Cerebellar nuclear complex (tissue), 1 donor: ENCODE results near the gene UBE2G1.

Experiments
- DNase-seq, 2 experiments: peaks; one replicate each; lab custom pipeline; 2025; lab: John Stamatoyannopoulos, UW

UBE2G1 gene

DNA sequence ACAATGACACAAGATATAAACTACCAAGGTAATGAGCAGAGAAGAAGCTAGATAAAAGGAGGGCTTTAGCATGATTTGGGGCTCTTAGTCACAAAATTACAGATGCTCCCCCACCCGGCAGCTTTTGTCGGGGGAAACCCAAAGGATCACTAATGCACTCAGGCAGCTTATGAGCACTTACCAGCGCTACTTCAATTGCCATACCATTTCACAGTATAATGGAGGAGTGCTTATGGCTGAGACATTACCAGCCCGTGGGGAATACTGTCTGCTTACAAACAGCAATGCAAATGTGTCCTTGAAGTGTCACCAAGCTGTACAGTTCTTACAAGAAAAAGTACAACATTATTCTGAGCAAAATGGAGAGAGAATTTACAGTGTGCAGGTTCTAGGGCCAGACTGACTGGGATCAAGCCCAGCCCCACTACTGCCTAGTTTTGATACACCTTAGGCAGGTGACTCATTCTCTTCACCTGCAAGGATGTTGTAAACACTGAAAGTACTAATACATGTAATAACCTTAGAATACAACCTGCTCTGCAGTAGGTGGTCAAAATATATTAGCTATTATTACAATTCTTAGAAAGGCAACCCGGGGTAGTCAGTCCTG is 119.0 kb downstream of the UBE2G1 start:
- no peak for DNase-seq

DNA sequence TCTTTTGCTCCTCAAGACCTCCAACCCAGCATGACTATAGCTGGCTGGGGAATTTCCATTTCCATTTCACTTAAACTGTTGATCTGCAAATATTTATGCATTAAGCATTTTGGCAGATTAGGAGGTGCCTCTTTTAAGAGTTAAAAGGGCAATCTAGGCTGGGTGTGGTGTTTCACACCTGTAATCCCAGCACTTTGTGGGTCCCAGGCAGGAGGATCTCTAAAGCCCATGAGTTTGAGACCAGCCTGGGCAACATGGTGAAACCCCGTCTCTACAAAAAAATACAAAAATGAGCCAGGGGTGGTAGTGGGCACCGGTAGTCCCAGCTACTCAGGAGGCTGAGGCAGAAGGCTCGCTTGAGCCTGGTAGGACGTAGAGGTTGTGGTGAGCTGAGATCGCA is 119.8 kb downstream of the UBE2G1 start:
- no peak for DNase-seq

DNA sequence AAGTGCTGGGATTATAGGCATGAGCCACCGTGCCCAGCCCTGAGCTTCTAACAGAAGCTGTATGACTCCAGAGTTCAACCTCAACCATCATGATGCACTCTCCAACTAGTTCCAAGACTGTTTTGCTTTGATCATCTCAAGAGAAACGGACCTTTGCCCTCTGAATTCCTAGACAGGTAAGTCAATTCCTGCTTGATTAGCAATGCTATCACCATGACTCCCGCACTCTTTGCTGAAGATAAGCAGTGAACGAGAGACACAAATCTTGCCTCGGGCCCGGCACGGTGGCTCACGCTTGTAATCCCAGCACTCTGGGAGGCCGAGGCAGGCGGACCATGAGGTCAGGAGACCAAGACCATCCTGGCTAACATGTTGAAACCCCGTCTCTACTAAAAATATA is 124.9 kb downstream of the UBE2G1 start:
- DNase-seq = no peak

DNA sequence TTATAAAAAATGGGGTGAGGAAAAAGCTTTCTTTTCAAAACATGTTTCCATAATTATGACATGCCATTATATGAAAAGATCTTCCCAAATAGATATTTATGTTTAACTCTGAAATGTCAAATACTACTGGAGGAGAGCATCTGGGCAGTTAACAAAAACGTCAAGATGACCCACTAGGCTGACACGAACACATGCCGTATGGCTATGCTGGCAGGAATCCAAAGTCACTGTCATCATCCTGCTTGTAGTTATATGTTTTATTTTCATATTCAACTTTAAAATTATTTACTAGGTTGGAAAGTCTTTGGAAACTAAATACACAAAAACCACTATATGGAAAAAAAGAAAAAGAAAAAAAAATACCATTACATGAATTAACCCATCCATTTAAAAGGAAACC is 130.0 kb downstream of the UBE2G1 start:
- no peak for DNase-seq

- no peak for DNase-seq
Observed at GRCh38 chr17:4235372-4236279, 130.8 kb downstream of the UBE2G1 start.

DNA sequence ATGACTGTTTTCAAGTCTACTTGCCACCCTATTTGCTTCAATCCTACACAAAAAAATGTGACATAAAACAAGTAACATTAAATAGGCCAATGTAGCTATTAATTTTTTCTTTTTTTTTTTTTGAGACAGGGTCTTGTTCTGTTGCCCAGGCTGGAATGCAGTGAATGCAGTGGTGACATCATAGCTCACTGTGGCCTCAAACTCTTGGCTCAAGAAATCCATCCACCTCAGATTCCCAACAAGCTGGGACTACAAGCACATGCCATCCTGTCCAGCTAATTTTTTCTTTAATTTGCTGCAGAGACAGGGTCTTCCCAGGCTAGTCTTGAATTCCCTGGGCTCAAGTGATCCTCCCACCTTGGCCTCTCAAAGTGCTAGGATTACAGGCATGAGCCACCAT is 132.1 kb downstream of the UBE2G1 start:
- DNase-seq = no peak

DNA sequence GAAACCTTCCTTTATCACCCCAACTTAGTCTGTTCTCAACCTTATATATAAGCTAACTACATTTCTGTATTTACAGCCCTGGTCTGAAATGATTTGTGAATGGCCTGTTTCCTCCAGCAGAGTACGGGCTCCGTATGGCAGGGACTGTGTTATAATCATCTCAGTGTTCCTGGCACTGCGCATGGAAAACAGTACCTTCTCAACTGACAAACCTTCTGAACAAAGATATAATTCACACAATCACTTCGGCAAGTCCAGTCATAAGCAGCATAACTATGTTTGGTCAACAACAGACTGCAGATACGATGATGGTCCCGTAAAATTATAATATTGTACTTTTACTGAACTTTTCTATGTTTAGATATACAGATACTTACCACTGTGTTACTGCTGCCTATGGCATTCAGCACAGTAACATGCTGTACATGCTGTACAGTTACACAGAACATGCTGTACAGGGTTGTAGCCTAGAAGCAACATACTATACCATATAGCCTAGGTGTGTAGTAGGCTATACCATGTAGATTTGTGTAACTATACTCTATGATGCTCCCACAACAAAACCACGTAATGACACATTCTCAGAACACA is 132.7 kb downstream of the UBE2G1 start:
- DNase-seq = no peak

- no peak for DNase-seq
Observed at GRCh38 chr17:4232168-4232813, 134.2 kb downstream of the UBE2G1 start.

DNA sequence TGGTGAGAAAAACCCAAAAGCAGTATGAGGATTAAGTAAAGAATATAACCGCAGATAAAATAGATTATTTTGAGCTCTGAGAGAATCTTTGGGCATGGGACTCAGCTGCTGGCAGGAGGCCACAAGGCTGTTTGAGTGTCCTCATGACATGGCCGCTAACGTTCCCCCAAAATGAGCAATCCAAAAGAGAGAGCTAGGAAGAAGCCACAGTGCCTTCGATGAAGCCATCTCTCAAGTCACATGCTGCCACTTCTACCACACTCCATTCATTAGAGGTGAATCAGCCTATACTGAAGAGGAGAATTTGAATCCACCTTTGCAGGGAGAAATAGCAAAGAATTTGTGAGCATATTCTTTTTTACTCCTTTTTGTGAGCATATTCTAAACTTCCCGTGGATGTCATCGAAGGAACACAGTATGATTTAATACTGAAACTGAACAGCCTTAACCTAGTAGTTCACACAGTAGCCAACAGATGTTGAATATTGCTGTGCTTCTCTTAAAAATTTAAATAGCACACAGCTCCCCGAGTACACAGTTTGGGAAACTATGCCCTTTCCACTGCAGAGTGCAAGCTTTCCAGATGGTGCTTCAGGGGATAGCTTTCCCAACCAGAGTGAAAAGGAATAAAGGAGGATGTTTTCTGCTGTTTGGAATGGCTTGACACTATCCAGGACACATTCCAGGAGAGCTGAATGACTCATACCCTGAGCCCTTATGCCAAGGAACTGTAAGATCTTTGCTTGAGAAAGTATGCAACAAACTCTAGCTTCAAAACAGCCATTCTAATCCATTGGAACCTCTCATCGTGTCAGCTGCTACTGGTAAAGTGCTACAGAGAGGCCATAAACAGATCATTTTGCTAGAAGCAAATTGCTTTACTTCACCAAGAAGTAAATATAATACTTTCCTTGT is 136.6 kb downstream of the UBE2G1 start:
- no peak for DNase-seq

DNA sequence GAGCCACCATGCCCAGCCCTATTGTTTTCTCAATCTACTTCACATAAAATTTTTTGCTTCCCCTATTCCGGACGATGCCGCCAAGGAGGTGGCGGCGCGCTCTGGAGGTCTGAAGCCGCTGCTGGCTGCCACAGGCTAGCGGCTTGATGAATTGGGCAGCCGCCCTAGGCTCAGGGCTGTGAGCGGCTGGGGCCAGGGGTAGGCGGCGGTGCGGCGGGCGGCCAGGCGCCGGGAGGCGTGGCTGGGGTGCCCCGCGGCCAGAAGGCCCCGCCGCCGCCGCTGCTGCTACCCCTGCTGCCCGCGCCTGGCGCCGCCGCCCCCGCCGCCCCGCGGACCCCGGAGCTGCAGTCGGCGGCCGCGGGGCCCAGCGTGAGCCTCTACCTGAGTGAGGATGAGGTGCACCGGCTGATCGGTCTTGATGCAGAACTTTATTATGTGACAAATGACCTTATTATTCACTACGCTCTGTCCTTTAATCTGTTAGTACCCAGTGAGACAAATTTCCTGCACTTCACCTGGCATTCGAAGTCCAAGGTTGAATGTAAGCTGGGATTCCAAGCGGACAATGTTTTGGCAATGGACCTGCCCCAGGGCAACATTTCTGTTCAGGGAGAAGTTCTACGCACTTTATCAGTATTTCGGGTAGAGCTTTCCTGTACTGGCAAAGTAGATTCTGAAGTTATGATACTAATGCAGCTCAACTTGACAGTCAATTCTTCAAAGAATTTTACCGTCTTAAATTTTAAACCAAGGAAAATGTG is 144.4 kb downstream of the UBE2G1 start:
- DNase-seq = no peak

- DNase-seq = no peak
Observed at GRCh38 chr17:4221163-4221562, 145.3 kb downstream of the UBE2G1 start.

DNA sequence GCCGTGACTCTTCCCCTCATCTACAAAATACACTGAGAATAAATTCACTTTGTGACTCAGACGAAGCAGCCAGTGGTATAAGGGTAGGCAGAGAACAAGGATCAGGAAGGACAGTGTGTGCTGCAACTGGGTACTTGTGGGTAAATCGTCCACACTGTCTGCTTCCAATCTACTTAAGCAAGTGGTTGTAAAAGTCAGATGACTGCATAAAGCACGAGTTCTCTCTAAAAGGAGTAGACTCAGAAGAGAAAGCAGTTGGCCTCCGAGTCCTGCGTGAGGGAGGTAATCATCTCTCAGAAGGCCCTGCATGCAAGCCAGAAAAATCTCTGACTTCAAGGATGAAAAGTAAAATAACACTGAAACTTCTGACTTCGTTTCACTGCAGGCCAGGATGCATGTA is 145.8 kb downstream of the UBE2G1 start:
- no peak for DNase-seq
